ENCODE measurements around the gene ABTB2. TPM values are rescaled to one million over a fixed set of nuclear protein-coding genes. Genes with fewer than 3 reads are reported as not detected.
"Not testable (repeated sequence)": the region's sequence is repeated elsewhere in the genome, so short reads cannot be mapped to it uniquely, and the experiment has no call there.

ABTB2 gene
- total and polyA plus RNA-seq, 2 experiments from 2014 or later = 2.6 to 12.1 TPM

DNA sequence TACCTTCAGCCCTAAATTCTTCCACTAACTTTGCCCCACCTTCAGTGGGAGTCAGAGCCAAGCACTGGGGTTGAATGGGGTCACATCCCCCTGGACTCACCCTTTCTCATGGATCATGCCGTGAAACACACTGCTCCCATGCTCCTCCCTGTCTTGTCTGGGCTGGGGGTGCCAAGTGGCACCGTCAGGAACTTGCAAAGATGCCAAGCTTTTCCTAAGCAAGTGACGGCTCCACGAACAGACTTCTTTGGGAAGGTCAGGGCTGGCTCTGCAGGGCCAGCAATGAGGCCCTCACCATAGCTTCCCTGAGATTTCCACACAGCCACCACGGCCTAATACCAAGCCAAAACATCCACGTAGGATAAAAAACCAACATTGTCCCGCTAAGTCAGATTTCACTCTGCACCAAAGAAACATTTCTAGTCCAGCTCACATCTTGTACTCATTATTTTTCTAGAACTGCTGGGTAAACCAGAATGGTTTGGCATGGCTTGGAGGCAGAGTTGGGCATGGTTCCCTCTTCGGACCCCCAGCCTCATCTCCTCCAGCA lies 175.9 kb downstream of the ABTB2 start:
- DNase-seq (ENCODE audit: low spot score) (no peak), ATAC-seq (no peak)
- Histone ChIP-seq H3K4me3 (no peak overlapping the region), H3K36me3 (ENCODE audit: insufficient read depth) (no peaks in the 10 kb centered on the region), H3K79me2 (replicated peaks; ENCODE audit: insufficient read depth) (no peaks in the 10 kb centered on the region), H2AFZ (no peak overlapping the region), H3F3A (replicated peaks; ENCODE audit: low read depth) (peaks cover 7% of the 10 kb centered on the region), H3K9me2 (ENCODE audit: insufficient read depth) (no peaks in the 10 kb centered on the region), H3K4me1 (ENCODE audit: insufficient read depth) (peaks cover 19% of the 10 kb centered on the region), H3K27ac (ENCODE audit: low read depth) (no peak overlapping the region), H3K27me3 (ENCODE audit: insufficient read depth) (no peaks in the 10 kb centered on the region), H3K4me2 (no peak overlapping the region), H4K20me1 (replicated peaks; ENCODE audit: insufficient read depth) (no peaks in the 10 kb centered on the region)
- H3K27me3 Mint-ChIP-seq (ENCODE audit: insufficient read depth, low read depth, poor library complexity) = peaks cover 4% of the 10 kb centered on the region
- TF ChIP-seq EZH2 (IDR thresholded peaks at IDR 0.05; ENCODE audit: low read depth, unreplicated experiment) (no peak), POLR2AphosphoS5 (IDR thresholded peaks at IDR 0.05; ENCODE audit: low read depth) (no peak), NANOG (IDR thresholded peaks at IDR 0.05; ENCODE audit: borderline replicate concordance) (no peak), ETS1 (IDR thresholded peaks at IDR 0.05) (no peak), STAT1 (IDR thresholded peaks at IDR 0.05; ENCODE audit: unreplicated experiment) (no peak)
- TF ChIP-seq, protein P1, sequence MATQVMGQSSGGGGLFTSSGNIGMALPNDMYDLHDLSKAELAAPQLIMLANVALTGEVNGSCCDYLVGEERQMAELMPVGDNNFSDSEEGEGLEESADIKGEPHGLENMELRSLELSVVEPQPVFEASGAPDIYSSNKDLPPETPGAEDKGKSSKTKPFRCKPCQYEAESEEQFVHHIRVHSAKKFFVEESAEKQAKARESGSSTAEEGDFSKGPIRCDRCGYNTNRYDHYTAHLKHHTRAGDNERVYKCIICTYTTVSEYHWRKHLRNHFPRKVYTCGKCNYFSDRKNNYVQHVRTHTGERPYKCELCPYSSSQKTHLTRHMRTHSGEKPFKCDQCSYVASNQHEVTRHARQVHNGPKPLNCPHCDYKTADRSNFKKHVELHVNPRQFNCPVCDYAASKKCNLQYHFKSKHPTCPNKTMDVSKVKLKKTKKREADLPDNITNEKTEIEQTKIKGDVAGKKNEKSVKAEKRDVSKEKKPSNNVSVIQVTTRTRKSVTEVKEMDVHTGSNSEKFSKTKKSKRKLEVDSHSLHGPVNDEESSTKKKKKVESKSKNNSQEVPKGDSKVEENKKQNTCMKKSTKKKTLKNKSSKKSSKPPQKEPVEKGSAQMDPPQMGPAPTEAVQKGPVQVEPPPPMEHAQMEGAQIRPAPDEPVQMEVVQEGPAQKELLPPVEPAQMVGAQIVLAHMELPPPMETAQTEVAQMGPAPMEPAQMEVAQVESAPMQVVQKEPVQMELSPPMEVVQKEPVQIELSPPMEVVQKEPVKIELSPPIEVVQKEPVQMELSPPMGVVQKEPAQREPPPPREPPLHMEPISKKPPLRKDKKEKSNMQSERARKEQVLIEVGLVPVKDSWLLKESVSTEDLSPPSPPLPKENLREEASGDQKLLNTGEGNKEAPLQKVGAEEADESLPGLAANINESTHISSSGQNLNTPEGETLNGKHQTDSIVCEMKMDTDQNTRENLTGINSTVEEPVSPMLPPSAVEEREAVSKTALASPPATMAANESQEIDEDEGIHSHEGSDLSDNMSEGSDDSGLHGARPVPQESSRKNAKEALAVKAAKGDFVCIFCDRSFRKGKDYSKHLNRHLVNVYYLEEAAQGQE (IDR thresholded peaks at IDR 0.05; ENCODE audit: unreplicated experiment) = no peak
- TF ChIP-seq, protein P2, sequence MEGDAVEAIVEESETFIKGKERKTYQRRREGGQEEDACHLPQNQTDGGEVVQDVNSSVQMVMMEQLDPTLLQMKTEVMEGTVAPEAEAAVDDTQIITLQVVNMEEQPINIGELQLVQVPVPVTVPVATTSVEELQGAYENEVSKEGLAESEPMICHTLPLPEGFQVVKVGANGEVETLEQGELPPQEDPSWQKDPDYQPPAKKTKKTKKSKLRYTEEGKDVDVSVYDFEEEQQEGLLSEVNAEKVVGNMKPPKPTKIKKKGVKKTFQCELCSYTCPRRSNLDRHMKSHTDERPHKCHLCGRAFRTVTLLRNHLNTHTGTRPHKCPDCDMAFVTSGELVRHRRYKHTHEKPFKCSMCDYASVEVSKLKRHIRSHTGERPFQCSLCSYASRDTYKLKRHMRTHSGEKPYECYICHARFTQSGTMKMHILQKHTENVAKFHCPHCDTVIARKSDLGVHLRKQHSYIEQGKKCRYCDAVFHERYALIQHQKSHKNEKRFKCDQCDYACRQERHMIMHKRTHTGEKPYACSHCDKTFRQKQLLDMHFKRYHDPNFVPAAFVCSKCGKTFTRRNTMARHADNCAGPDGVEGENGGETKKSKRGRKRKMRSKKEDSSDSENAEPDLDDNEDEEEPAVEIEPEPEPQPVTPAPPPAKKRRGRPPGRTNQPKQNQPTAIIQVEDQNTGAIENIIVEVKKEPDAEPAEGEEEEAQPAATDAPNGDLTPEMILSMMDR (conservative IDR thresholded peaks at IDR 0.05; ENCODE audit: low read depth in 2 of 2) = no peak
- H3K9me3 Mint-ChIP-seq = no peaks in the 10 kb centered on the region
- no peak overlapping the region for H3K27ac Mint-ChIP-seq
- H3K4me1 Mint-ChIP-seq = peaks cover 22% of the 10 kb centered on the region
- H3K36me3 Mint-ChIP-seq (ENCODE audit: low read depth) = no peaks in the 10 kb centered on the region
- H3K4me3 Mint-ChIP-seq = no peak overlapping the region

DNA sequence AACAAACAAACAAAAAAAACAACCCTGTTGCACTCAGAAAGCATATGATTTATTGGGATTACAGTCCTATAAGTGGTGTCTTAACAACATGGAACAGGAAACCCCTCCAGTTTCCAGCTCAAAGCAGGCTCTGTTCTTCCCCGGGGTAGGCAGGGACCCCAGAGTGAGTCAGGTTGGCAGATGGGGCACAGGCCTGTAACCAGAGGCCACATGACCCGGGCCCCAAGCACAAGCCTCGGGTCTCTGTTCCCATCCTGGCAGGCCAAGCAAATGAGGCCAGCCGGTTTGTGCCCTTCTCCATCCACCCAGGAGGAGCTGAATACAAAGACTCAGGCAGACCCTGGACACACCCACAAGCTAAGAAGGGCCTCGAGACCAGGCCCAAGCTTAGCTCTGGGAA lies 176.6 kb downstream of the ABTB2 start:
- TF ChIP-seq EZH2phosphoT487 (IDR thresholded peaks at IDR 0.05; ENCODE audit: unreplicated experiment) (no peak), JUNB (IDR thresholded peaks at IDR 0.05; ENCODE audit: unreplicated experiment) (no peak)
- TF ChIP-seq, protein P2 (conservative IDR thresholded peaks at IDR 0.05; ENCODE audit: low read depth in 2 of 2) = no peak
- Mint-ChIP-seq H3K36me3 (ENCODE audit: low read depth) (no peaks in the 10 kb centered on the region), H3K4me1 (peaks cover 15% of the 10 kb centered on the region), H3K27me3 (ENCODE audit: insufficient read depth, low read depth, poor library complexity) (peaks cover 4% of the 10 kb centered on the region), H3K9me3 (no peaks in the 10 kb centered on the region), H3K4me3 (no peak overlapping the region), H3K27ac (no peak overlapping the region)
- H3K4me1 ChIP-seq (ENCODE audit: insufficient read depth) = peaks cover 13% of the 10 kb centered on the region
- no peaks in the 10 kb centered on the region for H4K20me1 ChIP-seq (replicated peaks; ENCODE audit: insufficient read depth)
- H3K79me2 ChIP-seq (replicated peaks; ENCODE audit: insufficient read depth) = no peaks in the 10 kb centered on the region
- H3K36me3 ChIP-seq (ENCODE audit: insufficient read depth) = no peaks in the 10 kb centered on the region
- H3K4me3 ChIP-seq = no peak overlapping the region
- H3F3A ChIP-seq (replicated peaks; ENCODE audit: low read depth) = no peaks in the 10 kb centered on the region; the same call in 1 of the 2 replicates
- no peak for ATAC-seq
- no peaks in the 10 kb centered on the region for H3K9me2 ChIP-seq (ENCODE audit: insufficient read depth)
- H2AFZ ChIP-seq = no peak overlapping the region
- no peak for DNase-seq (ENCODE audit: low spot score)
- no peak overlapping the region for H3K4me2 ChIP-seq
- H3K27me3 ChIP-seq (ENCODE audit: insufficient read depth) = no peaks in the 10 kb centered on the region
- no peak overlapping the region for H3K27ac ChIP-seq (ENCODE audit: low read depth)

DNA sequence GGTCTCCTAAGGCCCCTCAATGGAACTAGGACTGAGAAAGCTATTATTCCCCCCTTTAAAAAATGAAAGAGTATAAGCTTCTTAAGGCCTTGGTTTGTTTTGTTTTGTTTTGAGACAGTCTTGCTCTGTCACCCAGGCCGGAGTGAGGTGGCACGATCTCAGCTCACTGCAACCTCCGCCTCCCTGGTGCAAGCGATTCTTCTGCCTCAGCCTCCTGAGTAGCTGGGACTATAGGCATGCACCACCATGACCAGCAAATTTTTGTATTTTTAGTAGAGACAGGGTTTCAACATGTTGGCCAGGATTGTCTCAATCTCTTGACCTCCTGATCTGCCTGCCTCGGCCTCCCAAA lies 177.0 kb downstream of the ABTB2 start:
- H3K4me2 ChIP-seq; H3K27ac Mint-ChIP-seq; H2AFZ ChIP-seq; H4K20me1 ChIP-seq (replicated peaks; ENCODE audit: insufficient read depth); H3F3A ChIP-seq (replicated peaks; ENCODE audit: low read depth); H3K36me3 ChIP-seq (ENCODE audit: insufficient read depth); H3K4me3 Mint-ChIP-seq; H3K4me1 ChIP-seq (ENCODE audit: insufficient read depth); H3K27me3 ChIP-seq (ENCODE audit: insufficient read depth); H3K4me3 ChIP-seq; H3K79me2 ChIP-seq (replicated peaks; ENCODE audit: insufficient read depth); H3K36me3 Mint-ChIP-seq (ENCODE audit: low read depth); ATAC-seq; DNase-seq (ENCODE audit: low spot score); H3K27ac ChIP-seq (ENCODE audit: low read depth); H3K9me2 ChIP-seq (ENCODE audit: insufficient read depth); H3K27me3 Mint-ChIP-seq (ENCODE audit: insufficient read depth, low read depth, poor library complexity); H3K9me3 Mint-ChIP-seq: not testable (repeated sequence)
- peaks cover 10% of the 10 kb centered on the region for H3K4me1 Mint-ChIP-seq

Data from GM23338 (cell line).